CD14-positive monocyte (primary cell): ENCODE results near the gene NTN5. TPM values are rescaled to one million over a fixed set of nuclear protein-coding genes. Genes with fewer than 3 reads are reported as not detected.
A peak's percentile ranks its signal among the peaks of the same experiment; 100 is the strongest.

ENCODE experiments used
- DNase-seq, 3 donors: peaks; one replicate each; pipeline ENCODE4 v3.0.0-alpha.2; 2011 to 2022
- H2AFZ ChIP-seq: 2 replicates; pipeline ENCODE4 v1.6.0; 2012; ENCODE audit warnings: mild to moderate bottlenecking, low read depth, low read length, inconsistent platforms; ENCODE audit not compliant: insufficient read depth, poor library complexity, severe bottlenecking
- H3K27ac ChIP-seq, 2 donors: 1 replicate in 1 of 2; 2 replicates in 1 of 2; pipeline ENCODE4 v1.5.1; 2012 to 2013; ENCODE audit warnings: low read length in 2 of 2, control low read depth in 1 of 2, inconsistent platforms in 1 of 2, low read depth in 1 of 2, mild to moderate bottlenecking in 1 of 2
- H3K27me3 ChIP-seq, 2 donors: one replicate each; pipeline versions ENCODE4 v1.6.0 to v1.6.1; 2011 to 2013; ENCODE audit warnings: low read length in 2 of 2; ENCODE audit not compliant: control insufficient read depth in 2 of 2, insufficient read depth in 2 of 2
- H3K36me3 ChIP-seq, 2 donors: replicated peaks in 1 of 2; 1 replicate in 1 of 2; 2 replicates in 1 of 2; pipeline versions ENCODE4 v1.5.1 to v1.6.1; 2012 to 2013; ENCODE audit warnings: low read length in 2 of 2, control low read depth in 1 of 2, inconsistent platforms in 1 of 2, mild to moderate bottlenecking in 1 of 2; ENCODE audit not compliant: insufficient read depth in 2 of 2, control insufficient read depth in 1 of 2
- H3K4me1 ChIP-seq, 2 donors: 1 replicate in 1 of 2; 2 replicates in 1 of 2; pipeline versions ENCODE4 v1.5.1 to v1.6.1; 2012 to 2013; ENCODE audit warnings: low read length in 2 of 2, control low read depth in 1 of 2, inconsistent platforms in 1 of 2, mild to moderate bottlenecking in 1 of 2, moderate library complexity in 1 of 2; ENCODE audit not compliant: insufficient read depth in 2 of 2, control insufficient read depth in 1 of 2
- H3K4me2 ChIP-seq: replicated peaks from 2 replicates; pipeline ENCODE3; 2012; ENCODE audit warnings: low read length, moderate library complexity, mild to moderate bottlenecking; ENCODE audit not compliant: poor library complexity, severe bottlenecking; ENCODE audit errors: extremely low read depth
- H3K4me3 ChIP-seq, 3 experiments: fragments of 200-600 bp in 1 of 3; sonication (generic) in 1 of 3; replicated peaks in 1 of 3; 1 replicate in 2 of 3; 2 replicates in 1 of 3; pipeline ENCODE4 v1.5.1; 2011 to 2013; ENCODE audit warnings: low read length in 3 of 3, mild to moderate bottlenecking in 3 of 3, control low read depth in 2 of 3, low read depth in 2 of 3, inconsistent platforms in 1 of 3, moderate library complexity in 1 of 3
- H3K79me2 ChIP-seq: 2 replicates; pipeline ENCODE4 v1.6.0; 2012; ENCODE audit warnings: mild to moderate bottlenecking, control low read depth, inconsistent platforms, low read length, moderate library complexity; ENCODE audit not compliant: insufficient read depth
- H3K9ac ChIP-seq: 2 replicates; pipeline ENCODE4 v1.6.0; 2017; ENCODE audit warnings: low read length, mild to moderate bottlenecking; ENCODE audit not compliant: insufficient read depth, poor library complexity, severe bottlenecking
- H3K9me3 ChIP-seq, 2 donors: replicated peaks in 1 of 2; 1 replicate in 1 of 2; 2 replicates in 1 of 2; pipeline versions ENCODE4 v1.5.1 to v1.6.1; 2012 to 2013; ENCODE audit warnings: low read length in 2 of 2, control low read depth in 1 of 2; ENCODE audit not compliant: control insufficient read depth in 1 of 2, insufficient read depth in 1 of 2
- H4K20me1 ChIP-seq: 2 replicates; pipeline ENCODE4 v1.6.0; 2012; ENCODE audit warnings: mild to moderate bottlenecking, low read length, control low read depth, moderate library complexity; ENCODE audit not compliant: insufficient read depth
- H3K27ac Mint-ChIP-seq, 7 donors: one replicate each; pipeline ENCODE4 v1.8.0; 2020; ENCODE audit warnings: mild to moderate bottlenecking in 7 of 7, mixed read lengths in 7 of 7, moderate library complexity in 6 of 7, inconsistent platforms in 2 of 7
- H3K27me3 Mint-ChIP-seq, 3 donors: one replicate each; pipeline ENCODE4 v1.8.0; 2021 to 2022; ENCODE audit warnings: low read depth in 3 of 3, mild to moderate bottlenecking in 3 of 3, mixed read lengths in 3 of 3, moderate library complexity in 3 of 3, inconsistent platforms in 1 of 3
- H3K36me3 Mint-ChIP-seq, 2 donors: one replicate each; pipeline ENCODE4 v1.8.0; 2020; ENCODE audit warnings: mixed read lengths in 2 of 2, inconsistent platforms in 1 of 2, mild to moderate bottlenecking in 1 of 2
- H3K4me1 Mint-ChIP-seq: one replicate; pipeline ENCODE4 v1.8.0; 2020; ENCODE audit warnings: mild to moderate bottlenecking, mixed read lengths
- H3K4me3 Mint-ChIP-seq, 2 donors: one replicate each; pipeline ENCODE4 v1.8.0; 2020; ENCODE audit warnings: mild to moderate bottlenecking in 2 of 2, mixed read lengths in 2 of 2, moderate library complexity in 1 of 2
- H3K9me3 Mint-ChIP-seq, 7 donors: one replicate each; pipeline ENCODE4 v1.8.0; 2020 to 2022; ENCODE audit warnings: mixed read lengths in 7 of 7, mild to moderate bottlenecking in 6 of 7, moderate library complexity in 6 of 7, inconsistent platforms in 2 of 7
- CTCF ChIP-seq: fragments of 200-600 bp; IDR thresholded peaks from one replicate; pipeline ENCODE4 v1.8.0; 2022; ENCODE audit warnings: antibody characterized with exemption, mild to moderate bottlenecking
- WGBS: methylation state at CpG from one replicate; pipeline ENCODE4 v1.1.5; 2013; ENCODE audit warnings: missing lambda C conversion rate; ENCODE audit not compliant: insufficient coverage; 5-methylcytosine and 5-hydroxymethylcytosine counted together
- intact Hi-C, 2 donors: fragments of 100-400 bp; cut with micrococcal nuclease; formaldehyde crosslinking; loops; one replicate each; pipeline versions ENCODE4 v1.15.0 to v1.15.1; 2023
- polyA plus RNA-seq, 3 donors: library from polyadenylated mRNA; depleted of rRNA in 1 of 3; unstranded in 2 of 3; stranded (reverse) in 1 of 3; fragments of 300-500 nt in 2 of 3; fragments of >200 nt in 1 of 3; fragmentation: Illumina TruSeq in 2 of 3; gene quantifications; 1 replicate in 2 of 3; 2 replicates in 1 of 3; pipeline ENCODE4 v1.2.3, GENCODE V29; 2012 to 2021

The NTN5 gene
- polyA plus RNA-seq, 3 donors, result 0.44 TPM; not detected in 2

GRCh38 chr19:48713864-48714755 lies 41.3 kb upstream of the NTN5 start:
- intact Hi-C loops, result loop anchor here in 1 of 2 donors (10.0 kb wide), 1 partner anchor 69 kb away; the partner anchor contains the start of gene CA11
- Mint-ChIP-seq H3K9me3 (peaks cover 0 to 14% (median 4%) of the 10 kb centered on the region in 7 donors), H3K36me3 (no peaks in the 10 kb centered on the region), H3K4me1 (peaks cover 14% of the 10 kb centered on the region), H3K4me3 (peak overlapping the region; percentile 79 to 80), H3K27ac (peak overlapping the region; percentile 71 to 93 (median 86)), H3K27me3 (peaks cover 6 to 11% (median 6%) of the 10 kb centered on the region in 3 donors)
- peak overlapping the region; percentile 86 for H3K4me2 ChIP-seq
- peaks cover 19 to 21% of the 10 kb centered on the region in 2 donors for H3K4me1 ChIP-seq
- WGBS, result under 1% methylated on average over 66 of the region's 67 CpGs
- TF ChIP-seq CTCF, result no peak
- H3K36me3 ChIP-seq, result no peaks in the 10 kb centered on the region
- no peaks in the 10 kb centered on the region for H3K79me2 ChIP-seq
- DNase-seq, result peak; percentile 97 to 99 (median 98)
- peaks cover 0 to 9% of the 10 kb centered on the region in 2 donors for H3K9me3 ChIP-seq
- peak overlapping the region; percentile 46 to 63 for H3K27ac ChIP-seq
- H3K4me3 ChIP-seq, result peak overlapping the region; percentile 42 to 86 (median 67)
- peak overlapping the region; percentile 99 for H2AFZ ChIP-seq
- peak overlapping the region; percentile 37 for H3K9ac ChIP-seq
- no peaks in the 10 kb centered on the region for H4K20me1 ChIP-seq
- H3K27me3 ChIP-seq, result peaks cover 0 to 2% of the 10 kb centered on the region in 2 donors

GRCh38 chr19:48713041-48713863 lies 40.4 kb upstream of the NTN5 start:
- intact Hi-C loops, result loop anchor here in 1 of 2 donors (10.0 kb wide), 1 partner anchor 68 kb away; the partner anchor contains the start of gene CA11
- Histone ChIP-seq H3K9ac (no peak overlapping the region), H3K9me3 (peaks cover 0 to 9% of the 10 kb centered on the region in 2 donors), H3K4me2 (peak overlapping the region; percentile 86), H3K4me1 (peaks cover 19 to 21% of the 10 kb centered on the region in 2 donors), H3K27ac (no peak overlapping the region), H4K20me1 (no peaks in the 10 kb centered on the region), H3K36me3 (no peaks in the 10 kb centered on the region), H3K79me2 (no peaks in the 10 kb centered on the region), H3K27me3 (peaks cover 0 to 2% of the 10 kb centered on the region in 2 donors), H2AFZ (peak overlapping the region; percentile 99), H3K4me3 (peak overlapping the region; percentile 42 to 86 (median 67))
- no peak for DNase-seq
- Mint-ChIP-seq H3K27ac (peak overlapping the region in 2 of 7 donors; percentile 55 to 85), H3K36me3 (no peaks in the 10 kb centered on the region), H3K9me3 (peaks cover 0 to 14% (median 4%) of the 10 kb centered on the region in 7 donors), H3K4me1 (peaks cover 14% of the 10 kb centered on the region), H3K27me3 (peaks cover 6 to 10% (median 6%) of the 10 kb centered on the region in 3 donors), H3K4me3 (peak overlapping the region; percentile 79 to 80)
- no peak for TF ChIP-seq CTCF
- 12% methylated on average over 15 of the region's 25 CpGs for WGBS
